Measurements from ENCODE around the gene SSBP4.

The SSBP4 gene

DNA sequence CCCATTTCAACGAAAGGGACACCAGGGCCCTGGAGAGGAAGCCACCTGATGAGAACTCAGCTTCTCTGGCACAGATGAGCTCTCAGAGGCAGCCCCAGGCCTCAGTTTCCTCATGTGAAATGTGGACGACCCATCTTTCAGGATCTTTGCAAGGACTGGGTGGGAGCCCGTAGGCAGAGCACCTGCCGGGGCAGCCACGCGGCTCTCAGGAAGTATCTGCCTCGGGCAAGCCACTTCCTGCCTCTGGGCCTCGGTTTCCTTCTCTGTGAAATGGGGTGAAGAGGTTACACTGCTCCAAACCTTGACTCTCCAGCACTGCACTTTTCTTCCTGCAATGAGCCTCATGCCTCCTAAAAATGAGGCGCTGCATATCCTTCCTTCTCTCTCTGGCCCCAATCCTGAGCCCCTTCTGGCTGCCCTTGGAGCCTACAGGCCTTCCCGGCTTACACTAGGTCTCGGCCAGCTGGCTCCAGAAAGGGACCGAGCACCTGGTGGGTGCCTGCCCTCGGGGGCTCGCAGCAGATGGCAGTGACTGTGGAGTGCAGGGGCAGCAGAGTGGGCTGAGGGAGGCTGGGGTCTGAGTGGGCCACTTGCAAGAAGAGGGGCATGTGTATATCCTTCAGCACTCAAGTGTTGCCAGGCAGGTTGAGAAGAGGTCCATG is 3.5 kb downstream of the SSBP4 start:
- DNase-seq, result no peak

DNA sequence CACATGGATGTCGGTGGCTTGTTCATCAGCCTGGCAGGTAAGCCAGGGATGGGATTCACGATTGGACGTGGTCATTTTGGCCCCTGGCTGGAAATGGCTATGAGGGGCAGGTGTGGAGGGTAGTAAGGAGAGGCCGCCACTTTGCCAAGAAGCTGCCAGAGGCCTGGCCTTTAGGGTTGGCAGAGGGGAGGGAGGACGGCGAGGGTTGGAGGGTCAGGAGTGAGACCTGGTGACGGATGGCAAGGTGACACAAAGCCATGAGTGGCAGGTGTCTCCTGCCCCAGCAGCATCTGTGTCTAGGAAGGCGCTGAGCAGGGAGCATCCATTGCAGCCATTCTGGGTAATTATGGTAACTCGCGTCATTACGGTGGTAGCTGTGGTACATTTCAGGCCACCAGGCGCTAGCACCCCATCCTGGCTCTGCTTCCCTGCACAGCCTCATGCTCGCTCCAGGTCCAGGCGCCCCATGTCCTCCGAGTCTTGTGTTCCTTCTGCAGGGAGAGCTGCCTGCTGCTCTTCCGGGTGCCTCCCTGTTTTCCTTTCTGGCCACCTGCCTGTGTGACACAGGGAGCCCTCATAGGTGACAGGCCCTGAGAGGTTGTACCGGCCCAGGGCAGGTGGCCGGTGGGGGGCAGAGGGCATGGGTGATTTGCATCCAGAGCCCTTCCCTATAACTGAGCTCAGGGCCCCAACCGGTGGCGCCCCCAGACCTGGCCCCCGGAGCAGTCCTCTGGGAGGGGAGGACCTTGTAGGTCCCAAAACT is 4.2 kb downstream of the SSBP4 start:
- DNase-seq, result no peak

DNA sequence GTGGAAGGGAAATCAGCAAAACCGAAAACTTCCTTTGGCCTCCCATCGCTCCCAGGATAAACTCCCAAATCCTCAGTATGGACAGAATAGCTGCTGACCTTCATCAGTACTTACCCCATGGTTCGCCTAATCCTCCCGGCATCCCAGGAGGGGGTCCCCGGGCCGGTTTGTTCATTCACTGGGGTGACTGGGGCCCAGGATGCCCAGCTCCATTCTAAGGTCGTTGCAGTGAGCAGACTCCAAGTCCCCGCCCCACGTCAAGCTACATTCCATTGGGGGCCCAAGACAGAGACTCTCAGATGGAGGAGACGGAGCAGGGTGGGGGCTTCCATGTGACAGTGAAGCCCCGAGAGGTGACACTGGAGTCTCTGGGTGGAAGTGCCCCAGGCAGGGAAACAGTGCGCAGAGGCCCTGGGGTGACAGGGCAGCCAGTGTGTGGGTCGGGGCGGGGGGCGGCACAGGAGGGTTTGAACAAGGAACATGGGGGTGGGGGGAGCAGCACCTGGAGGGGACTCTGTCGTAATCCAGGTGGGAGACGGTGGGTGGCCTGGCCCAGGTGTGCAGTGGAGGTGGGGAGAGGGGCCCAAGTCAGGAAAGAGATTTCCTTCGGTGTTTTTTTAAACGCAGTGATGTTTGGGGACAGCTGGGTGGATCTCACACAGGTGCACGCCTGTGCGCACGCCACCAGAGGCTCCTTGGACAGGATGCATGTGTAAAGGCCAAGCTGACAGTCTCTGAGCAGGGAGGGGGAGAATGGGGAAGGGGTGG is 5.1 kb downstream of the SSBP4 start:
- DNase-seq, result no peak

DNA sequence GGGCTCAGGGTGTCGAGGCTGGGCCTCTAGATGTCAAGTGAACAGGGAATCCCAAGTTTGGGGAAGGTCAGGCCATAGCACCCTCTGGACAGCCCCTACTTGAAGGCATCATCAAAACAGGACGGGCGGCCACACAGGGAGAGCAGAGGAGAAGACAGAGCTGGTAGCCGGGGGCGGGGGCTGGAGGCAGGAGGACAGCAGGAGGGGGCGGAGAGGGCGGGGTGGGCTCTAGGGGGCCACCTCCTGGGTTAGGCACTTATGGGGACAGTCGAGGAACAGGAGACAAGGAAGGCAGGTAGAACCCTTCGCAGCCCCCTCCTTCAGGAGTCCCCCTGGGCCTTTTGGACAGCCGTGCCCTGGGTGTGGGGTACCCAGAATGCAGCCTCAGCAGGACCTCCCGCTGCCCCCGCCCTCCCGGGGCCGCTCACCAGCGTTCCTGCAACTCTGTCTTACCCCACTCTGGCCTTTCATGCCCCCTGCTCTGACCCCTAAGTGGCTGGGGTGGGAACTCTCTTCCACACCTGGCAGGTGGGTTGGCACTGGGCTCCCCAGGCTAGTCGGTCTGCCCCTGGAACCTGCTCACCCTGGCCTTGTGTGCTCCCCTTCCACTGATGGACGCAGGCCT is 5.8 kb downstream of the SSBP4 start:
- DNase-seq, result no peak

DNA sequence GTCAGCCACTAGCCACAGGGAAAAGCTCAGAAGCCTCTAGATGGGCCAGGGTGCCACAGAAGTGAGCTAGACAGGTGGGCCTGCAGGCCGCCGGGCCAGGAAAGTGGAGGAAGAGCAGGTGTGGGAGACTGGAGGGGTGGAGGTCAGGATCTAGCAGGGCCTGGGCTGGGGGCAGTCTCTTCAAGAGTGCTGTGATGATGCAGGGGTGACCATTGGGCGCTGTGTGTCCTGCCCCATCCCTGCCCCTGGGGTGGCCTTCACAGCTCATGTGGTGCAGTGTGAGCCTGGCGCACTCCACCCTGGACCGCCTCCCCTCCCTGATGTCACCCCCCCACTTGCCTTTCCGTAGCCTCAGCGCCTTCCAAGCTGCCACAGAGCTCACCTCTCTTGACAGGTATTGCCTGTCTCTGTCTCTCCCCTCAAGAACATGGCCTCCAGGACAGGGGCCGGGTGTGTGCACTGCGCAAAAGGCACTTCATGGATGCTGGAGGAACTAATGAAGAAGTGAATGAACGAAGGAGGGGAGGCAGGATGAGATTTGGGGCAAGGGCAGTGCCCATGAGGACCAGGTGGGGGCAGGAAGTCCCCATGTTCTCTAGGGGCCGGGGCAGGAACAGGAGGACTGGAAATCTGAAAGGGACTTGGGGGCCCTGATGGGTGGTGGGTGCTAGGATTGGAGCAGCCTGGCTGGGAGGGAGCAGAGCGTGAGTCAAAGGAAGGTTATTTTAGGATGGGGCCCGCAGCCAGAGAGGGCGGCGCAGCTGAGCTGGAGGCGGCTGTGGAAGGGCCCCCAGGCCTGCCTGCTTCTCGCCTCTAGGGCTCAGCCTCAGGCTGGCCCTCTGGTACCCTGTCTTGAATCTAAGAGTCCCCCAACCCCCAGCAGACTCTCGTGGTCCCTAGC is 6.6 kb downstream of the SSBP4 start:
- no peak for DNase-seq

DNA sequence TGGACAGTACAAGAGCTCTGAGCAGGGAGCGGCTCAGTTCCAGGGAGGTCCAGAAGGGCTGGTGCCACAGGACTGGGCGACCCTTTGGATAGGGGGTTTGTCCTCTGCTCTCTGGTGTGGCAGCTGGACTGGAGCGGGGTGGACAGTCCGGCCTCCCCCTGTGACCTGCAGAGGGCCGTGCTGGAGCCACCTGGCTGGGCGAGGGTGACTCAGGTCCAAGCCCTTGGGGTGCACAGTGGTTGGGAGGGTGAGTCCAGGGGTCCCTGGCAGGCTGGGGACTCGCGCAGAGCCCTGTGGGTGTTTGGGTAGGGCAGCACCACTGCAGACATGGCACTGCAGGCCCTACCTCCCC is 7.2 kb downstream of the SSBP4 start:
- DNase-seq, result no peak

DNA sequence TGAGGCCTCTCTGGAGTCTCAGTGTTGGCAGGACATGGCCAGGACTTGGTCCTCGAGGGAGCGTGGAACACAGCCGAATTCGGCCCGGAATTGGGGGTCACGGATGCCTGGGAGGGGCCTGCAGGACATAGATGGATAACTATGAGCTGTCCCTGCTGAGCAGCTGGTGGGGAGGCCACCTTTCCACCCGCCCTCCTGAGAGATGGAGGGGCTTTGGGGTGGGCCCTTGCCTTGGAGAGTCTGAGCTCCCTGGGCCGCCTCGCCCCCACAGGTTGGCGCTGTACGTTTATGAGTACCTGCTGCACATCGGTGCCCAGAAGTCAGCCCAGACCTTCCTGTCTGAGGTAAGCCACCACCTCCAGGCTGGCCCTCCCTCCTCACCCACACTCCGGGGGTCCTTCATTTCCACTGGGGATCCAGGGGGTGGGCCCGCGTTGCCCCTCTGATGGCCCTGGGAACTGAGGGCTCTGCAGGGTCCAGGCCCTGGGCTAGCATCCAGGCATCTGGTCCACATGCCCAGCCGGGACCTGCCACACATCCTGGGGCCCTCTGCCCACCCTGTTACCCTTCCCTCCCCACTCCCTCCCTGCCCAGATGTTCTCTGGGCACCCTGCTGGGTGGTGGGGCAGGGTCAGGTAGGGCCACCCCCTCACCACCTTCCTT is 8.0 kb downstream of the SSBP4 start:
- DNase-seq, result no peak

DNA sequence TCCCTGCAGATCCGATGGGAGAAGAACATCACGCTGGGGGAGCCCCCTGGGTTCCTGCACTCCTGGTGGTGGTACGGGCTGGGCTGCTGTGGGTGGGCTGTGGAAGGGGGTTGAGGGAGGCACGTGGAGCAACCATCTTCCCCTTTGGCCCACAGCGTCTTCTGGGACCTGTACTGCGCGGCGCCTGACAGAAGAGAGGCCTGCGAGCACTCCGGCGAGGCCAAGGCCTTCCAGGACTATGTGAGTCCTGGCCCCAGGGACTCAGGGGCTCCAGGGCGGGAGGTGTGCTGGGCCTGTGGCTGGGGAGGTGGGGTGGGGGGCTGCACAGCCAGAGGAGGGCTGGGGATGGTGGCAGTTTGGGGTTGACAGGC is 8.5 kb downstream of the SSBP4 start:
- DNase-seq, result no peak

DNA sequence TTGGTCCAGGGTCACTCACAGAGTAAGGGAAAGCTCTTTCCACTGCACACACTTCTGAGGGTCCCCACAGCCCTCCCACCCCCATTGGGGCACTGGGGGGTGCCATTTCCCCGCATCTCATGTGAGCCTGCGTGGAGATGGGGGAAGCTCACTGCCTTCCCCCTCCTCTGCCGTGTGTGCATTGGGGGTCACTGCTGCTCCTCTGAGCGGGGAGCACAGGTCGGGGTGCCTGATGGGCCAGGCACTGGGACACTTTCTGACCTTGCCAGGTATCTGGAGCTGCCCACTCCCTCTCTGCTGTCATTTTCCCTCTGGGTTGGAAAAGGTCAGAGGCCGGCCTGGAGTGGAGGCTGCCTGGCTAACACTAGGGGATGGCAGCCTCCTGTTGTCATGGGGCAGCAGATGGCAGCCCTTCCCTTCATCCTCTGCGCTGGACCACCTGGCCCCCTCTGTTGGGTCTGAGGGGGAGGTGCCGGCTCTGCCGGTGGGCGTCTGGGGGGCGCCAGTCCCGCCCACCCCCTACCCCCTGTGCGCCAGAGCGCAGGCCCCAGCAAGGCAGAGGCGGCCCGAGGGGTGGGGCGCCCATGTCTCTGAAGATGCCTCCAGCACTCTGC is 9.1 kb downstream of the SSBP4 start:
- no peak for DNase-seq

DNA sequence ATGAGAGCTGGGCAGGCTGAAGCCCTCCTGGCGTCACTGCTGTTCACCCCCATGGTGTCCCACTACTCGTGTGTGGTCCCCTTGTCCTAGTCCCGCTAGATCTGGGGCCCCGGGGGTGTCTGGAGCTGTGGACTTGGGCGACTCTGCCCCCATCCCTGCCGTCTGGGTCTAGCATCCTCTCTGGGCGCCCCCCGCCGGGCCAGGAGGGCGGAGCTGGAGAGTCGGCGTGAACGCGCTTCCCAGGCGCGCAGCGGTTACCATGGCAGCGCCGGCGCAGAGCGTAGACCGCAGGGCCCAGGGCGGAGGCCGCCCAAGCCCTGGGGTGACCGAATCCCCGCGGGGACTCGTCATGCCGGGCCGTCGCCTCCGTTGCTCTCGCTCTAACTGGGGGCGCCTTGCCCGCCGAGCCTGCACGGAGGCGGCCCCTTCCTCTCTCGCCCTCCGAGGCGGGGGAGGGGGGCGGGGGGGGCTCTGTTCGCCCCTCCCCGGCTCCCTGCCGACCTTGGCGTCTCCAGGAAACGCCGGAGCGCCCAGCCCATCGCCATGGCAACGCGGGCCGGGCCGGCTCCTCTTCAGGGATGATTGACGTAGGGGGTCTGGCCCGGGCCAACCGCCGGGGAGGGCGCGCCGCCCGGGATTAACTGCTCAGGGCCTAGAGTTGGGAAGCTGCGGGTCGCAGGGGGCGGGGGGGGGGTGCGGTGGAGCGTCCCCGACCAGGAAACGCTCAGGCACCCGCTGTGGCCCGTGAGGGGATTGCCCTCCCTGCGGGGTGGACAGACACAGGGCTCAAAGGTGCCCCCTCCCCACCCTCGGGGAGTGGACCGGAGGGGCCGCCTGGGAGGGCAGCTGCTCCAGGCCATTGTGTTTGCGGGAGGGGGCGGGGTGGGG is 9.8 kb downstream of the SSBP4 start:
- DNase-seq, result peak; percentile 94

DNA sequence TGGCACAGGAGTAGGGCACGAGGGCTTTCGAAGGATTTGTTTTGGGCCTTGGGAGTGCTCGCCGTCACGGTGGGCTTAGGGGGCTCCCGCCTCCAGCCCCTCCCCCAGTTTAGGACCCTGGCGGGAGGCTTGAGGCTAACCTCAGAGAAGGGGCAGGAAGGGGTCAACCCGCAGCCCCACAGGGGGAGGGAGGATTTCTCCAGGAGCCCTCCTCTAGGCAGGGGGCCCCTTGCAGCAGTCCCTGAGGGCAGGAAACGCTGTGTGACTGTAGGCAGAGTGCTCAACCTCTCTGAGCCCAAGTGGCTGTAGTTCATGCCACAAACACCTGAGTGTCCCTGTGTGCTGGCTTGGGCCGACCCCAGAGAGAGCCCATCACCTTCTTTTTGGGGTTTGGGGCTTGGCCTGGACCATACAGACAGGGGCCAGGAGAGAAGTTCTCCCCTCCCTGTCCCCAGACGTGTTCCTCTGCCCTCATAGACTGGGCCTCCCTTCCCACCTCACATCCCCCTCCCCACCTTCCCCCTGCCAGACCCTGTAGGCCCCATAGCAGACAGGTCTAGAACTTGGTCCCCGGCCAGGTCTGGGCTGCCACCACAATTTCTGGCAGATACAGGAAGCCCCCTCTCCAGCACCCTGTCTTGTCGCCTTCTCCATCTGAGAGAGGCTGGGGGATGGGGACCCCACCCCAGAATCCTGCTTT is 10.7 kb downstream of the SSBP4 start:
- no peak for DNase-seq

DNA sequence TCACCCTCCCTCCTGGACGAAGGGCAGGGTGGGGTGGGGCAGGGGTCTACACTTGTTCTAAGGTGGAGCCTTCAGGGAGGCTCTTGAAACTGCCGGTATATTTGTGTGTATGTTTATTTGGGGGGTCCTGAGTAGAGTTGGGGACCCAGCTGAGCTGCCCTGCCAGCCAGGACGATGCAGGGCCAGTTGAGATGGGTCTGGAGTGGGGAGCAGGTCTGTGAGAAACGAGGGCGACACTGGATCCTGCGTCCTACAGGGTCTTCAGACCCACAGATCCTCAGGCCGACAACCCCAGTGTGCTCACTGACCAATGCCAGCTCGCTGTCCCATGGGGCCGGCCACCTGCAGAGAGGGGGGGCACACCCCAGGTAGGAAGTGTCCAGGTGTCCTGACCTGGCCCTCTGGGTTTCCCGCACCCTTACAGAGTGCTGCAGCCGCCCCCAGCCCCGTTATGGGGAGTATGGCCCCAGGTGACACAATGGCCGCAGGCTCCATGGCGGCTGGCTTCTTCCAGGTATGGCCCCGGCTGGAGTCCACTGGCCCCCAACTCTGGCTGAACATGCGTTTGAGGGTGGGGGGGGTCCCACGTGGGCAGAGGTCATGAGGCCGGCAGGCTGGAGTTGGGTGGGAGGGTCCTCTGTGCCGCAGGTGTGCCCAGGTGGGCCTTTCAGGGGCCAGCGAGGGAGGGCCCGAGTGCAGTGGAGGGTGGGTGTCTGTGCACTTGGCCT is 11.4 kb downstream of the SSBP4 start:
- no peak for DNase-seq

DNA sequence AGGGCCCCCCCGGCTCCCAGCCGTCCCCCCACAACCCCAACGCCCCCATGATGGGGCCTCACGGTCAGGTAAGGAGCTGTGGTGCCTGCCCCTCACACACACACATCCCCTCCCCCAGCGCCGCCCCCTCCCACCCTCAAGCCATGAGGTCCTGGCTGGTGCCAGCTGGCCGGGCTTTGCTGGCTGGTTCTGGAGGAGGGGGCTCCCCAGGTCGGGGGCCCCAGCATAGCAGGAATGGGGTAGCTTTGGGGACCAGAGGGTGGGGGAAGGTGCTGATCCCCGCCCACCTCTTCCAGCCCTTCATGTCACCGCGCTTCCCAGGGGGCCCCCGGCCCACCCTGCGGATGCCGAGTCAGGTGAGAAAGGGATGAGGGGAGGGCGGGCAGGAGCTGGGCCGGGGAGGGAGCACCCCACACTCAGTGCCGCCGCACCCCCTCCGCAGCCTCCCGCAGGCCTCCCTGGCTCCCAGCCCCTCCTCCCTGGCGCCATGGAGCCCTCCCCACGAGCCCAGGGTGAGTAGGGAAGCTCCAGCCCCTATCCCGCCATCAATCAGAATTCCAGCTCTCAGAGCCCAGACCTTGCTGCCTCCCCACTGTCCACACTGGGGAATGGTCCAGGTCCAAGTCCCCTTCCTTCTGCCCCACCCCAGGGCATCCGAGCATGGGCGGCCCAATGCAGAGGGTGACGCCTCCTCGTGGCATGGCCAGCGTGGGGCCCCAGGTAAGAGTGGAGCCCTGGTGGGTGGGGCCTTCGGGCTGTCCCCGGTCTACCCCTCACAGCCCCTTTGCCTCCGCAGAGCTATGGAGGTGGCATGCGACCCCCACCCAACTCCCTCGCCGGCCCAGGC is 12.4 kb downstream of the SSBP4 start:
- no peak for DNase-seq

DNA sequence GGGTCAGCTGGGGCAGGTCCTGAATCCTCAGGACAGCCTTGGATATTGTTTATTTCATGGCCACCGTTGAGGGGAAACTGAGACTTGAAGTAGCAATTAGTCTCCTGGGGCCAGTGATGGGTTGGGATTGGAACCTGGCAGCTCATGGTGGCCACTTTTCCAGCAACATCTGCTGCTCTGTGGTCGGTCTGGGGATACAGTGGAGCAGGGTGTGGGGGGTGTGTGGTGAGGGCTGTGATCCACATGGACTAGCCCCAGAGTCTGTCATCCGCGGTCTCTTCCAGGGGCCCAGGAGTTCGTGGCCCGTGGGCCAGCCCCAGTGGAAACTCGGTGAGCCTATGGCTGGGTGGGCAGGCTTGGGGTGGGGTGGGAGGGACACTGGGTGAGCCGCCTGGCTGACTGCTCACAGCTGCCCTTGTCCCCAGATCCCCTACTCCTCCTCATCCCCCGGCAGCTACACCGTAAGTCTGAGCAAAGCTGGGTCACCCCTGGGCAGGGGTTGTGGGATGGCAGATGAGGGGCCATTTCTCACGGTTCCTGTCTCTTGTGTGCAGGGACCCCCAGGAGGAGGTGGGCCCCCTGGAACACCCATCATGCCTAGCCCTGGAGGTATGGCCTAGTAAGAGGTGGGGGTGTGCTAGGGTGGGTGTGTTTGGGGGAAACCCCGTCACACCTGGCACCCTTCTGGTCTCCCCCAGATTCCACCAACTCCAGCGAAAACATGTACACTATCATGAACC is 13.2 kb downstream of the SSBP4 start:
- no peak for DNase-seq

DNA sequence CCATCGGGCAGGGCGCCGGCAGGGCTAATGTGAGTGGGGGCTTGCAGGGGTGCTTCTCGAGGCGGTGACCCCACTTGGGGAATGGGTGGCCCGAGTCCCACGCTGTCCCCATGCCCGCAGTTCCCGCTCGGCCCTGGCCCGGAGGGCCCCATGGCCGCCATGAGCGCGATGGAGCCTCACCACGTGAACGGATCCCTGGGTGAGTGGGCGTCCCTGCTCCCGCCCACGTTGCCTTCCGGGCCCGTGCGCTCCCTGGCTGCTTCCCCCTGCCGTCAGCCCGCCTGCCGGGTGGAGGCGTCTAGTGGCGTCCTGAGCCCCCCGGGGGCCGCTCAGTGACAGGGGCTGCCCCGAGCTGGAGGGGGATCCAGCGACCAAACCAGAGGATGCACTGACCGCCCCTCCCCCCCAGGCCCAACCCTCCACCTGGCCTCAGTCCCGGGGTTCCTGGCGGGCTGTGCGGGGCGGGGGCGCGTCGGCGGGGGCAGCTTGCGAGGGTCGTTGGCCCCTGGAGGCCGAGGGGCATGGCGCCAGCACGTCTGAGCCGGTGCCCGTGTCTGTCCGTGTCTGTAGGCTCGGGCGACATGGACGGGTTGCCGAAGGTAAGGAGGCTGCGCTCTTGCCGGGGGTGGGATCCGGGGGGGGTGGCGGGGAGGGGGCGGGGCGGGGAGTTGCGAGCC is 14.0 kb downstream of the SSBP4 start:
- no peak for DNase-seq

DNA sequence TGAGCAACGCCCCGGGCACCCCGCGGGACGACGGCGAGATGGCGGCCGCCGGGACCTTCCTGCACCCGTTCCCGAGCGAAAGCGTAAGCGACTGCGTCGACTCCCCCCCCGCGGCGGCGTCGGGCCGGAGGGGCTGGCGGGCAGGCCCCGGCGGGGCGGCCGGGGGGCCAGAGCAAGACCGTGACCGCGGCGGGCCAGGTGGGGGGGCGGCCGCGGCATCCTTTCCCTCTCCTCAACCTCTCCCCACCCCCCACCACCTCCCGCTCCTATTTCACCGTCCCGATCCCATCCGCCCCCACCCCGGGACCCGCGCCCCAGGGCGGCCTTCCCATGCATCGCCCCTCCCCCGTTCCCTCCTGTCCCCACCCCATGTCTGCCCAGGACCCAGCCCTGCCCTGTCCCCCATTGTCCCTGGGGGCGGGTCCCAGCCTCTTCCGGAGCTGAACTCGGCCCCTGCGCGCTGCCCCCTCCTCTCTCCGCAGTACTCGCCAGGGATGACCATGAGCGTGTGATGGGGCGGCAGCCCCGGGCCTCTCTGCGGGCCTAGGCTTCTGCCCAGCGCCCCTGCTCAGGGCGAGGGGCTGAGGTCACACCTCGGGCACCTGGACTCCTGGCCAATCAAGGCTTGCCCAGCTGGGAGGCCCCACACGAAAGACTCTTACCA is 14.7 kb downstream of the SSBP4 start:
- DNase-seq, result no peak

Measured in NCI-H1436 (cell line).